Measurements from ENCODE around the gene EN2.
"Not testable (repeated sequence)": the region's sequence is repeated elsewhere in the genome, so short reads cannot be mapped to it uniquely, and the experiment has no call there.

The EN2 gene

DNA sequence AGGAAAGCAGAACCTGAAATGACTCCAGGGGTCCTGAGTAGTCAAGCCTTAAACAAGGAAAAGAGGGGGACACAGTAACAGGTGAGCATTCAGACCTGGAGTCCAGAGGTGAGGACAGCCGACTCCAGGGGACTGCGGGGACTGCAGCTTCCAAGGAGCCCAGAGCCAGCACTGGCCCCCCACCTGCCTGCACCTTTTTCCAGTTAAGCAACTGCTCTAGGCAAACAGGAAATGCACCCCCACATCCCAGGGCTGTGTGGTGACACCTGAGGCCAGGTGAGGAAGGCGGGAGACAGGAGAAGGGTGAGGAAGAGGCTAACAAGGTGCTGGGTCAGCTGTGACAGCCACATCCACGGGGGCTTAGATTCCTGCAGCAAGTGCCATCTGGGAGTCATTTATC is 20.1 kb upstream of the EN2 start:
- TF ChIP-seq, protein P1, sequence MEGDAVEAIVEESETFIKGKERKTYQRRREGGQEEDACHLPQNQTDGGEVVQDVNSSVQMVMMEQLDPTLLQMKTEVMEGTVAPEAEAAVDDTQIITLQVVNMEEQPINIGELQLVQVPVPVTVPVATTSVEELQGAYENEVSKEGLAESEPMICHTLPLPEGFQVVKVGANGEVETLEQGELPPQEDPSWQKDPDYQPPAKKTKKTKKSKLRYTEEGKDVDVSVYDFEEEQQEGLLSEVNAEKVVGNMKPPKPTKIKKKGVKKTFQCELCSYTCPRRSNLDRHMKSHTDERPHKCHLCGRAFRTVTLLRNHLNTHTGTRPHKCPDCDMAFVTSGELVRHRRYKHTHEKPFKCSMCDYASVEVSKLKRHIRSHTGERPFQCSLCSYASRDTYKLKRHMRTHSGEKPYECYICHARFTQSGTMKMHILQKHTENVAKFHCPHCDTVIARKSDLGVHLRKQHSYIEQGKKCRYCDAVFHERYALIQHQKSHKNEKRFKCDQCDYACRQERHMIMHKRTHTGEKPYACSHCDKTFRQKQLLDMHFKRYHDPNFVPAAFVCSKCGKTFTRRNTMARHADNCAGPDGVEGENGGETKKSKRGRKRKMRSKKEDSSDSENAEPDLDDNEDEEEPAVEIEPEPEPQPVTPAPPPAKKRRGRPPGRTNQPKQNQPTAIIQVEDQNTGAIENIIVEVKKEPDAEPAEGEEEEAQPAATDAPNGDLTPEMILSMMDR (IDR thresholded peaks at IDR 0.05; ENCODE audit: insufficient read depth, missing control alignments): no peak
- no peak for FAIRE-seq

DNA sequence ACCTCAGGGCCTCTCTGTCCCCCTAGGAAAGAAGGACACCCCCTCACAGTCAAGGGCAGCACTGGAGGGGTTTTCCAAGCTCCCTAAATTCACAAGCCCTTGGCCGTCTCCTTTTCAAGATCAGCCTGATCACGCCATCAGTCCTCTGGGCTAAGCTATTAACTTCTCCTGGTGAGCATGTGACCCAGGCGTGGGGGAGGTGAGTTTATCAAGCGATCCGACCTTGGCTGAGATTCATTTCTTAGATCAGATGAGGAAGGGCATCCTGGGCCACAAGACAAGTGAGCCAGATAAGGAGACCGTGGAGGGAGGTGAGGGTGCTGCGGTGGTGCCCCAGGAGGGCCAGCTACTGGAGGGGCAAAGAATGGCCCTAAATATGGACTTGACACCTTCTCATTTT is 19.2 kb upstream of the EN2 start:
- DNase-seq (ENCODE audit: insufficient read length, low spot score) (no peak), FAIRE-seq (no peak)
- TF ChIP-seq, protein P1 (IDR thresholded peaks at IDR 0.05; ENCODE audit: insufficient read depth, missing control alignments): no peak

More for the DNA sequence above, 20.1 kb upstream of the EN2 start:
- DNase-seq (ENCODE audit: insufficient read length, low spot score): no peak

DNA sequence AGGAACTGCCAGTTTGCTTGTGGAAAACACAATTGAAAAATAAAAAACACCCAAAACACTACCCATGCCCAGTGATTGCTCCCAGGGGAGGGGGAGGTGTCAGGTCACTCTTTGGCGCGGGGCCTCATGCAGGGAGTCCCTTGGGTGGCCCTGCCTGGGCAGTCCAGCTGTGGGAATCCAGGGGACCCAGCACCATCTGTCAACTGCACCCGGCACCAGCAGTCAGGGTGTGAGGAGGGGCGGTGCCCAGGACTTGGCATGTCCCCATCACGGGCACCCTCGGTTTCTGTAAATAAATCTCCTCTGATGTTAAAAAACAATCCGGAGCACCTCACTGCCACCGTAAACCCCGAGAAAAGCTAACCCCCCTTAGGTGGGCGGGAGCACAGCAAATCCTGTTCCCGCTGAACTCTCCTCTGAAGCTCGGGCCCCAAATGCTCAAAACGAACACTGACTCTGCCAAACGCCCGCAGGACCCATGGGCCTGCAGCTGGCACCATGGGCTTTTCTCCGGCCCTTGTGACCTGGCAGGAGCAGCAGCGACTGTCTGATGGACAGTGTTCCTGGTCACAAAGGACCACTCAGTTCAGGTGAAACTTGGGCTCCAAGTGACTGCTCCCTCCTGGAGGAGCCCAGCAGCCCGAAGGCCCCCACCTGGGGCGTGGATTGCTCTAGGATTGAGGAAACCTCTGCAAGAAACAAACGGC is 18.5 kb upstream of the EN2 start:
- no peak for DNase-seq (ENCODE audit: insufficient read length, low spot score)
- no peak for FAIRE-seq
- TF ChIP-seq, protein P1 (IDR thresholded peaks at IDR 0.05; ENCODE audit: insufficient read depth, missing control alignments): no peak

DNA sequence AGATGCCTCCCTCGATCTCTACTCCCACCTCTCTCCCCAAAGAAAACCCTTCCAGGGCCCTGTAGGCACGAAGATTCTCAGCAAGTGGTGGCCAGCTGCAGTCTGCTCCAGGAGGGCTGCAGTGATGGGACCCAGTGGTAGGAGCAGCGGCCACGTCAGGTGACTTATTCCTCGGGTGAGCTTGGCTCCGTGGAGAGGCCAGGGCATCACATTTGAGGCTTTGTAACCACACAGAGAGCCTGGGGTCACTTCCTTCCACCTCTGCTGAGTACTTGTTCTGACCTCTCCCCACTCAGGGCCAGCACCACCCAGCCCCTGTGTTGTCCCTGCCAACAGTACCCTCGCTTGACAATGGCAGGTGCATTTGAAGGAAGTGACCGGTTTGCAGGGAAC is 17.9 kb upstream of the EN2 start:
- DNase-seq (ENCODE audit: insufficient read length, low spot score) (no peak), FAIRE-seq (no peak)
- TF ChIP-seq, protein P1 (IDR thresholded peaks at IDR 0.05; ENCODE audit: insufficient read depth, missing control alignments): no peak

DNA sequence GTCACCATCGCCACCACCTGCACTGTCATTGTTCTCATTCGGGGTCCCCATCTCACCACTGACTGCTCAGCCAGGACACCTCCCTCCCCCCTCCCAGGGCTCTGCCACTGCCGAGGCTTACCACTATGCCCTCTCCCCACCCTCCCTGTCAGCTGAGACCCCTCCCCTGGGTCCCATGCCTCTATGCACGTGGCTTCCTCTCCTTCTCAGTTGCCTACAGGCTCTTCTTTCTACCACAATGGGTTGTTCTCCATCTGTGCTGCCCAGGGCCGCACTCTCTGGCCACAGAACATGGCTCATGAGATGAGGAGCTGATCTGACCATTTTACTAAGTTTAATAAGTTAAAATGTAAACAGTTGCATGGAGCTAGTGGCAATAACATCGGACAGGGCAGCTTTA is 16.1 kb upstream of the EN2 start:
- FAIRE-seq (no peak), DNase-seq (ENCODE audit: insufficient read length, low spot score) (no peak)
- TF ChIP-seq, protein P1 (IDR thresholded peaks at IDR 0.05; ENCODE audit: insufficient read depth, missing control alignments): no peak

DNA sequence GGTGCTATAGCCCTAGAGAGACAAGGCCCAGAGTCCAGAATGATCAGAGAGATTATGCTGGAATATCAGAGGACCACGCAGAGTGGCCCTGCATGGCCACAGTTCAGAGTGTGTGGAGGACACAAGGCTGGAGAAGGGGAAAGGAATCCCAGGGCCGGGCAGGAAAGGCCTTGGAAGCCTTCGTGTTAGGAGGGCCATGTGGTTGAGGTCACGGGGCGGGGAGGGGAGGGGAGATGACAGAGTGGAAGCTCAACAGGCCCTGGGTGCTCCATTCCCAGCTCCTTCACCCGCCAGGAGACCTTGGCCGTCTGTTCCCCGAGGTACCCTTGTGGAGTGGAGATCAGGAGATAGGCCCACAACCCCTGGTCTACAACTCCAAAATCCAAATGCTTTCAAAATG is 13.2 kb upstream of the EN2 start:
- TF ChIP-seq, protein P1 (IDR thresholded peaks at IDR 0.05; ENCODE audit: insufficient read depth, missing control alignments): no peak
- FAIRE-seq (no peak), DNase-seq (ENCODE audit: insufficient read length, low spot score) (no peak)

DNA sequence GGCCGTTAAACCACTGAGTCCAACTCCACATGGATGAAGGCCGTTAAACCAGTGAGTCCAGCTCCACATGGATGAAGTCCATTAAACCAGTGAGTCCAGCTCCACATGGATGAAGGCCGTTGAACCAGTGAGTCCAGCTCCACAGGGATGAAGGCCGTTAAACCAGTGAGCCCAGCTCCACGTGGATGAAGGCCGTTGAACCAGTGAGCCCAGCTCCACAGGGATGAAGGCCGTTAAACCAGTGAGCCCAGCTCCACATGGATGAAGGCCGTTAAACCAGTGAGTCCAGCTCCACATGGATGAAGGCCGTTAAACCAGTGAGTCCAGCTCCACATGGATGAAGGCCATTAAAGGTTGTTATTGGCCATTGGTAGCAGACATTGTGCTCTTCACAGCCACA is 12.3 kb upstream of the EN2 start:
- not testable (repeated sequence) for DNase-seq (ENCODE audit: insufficient read length, low spot score); FAIRE-seq

DNA sequence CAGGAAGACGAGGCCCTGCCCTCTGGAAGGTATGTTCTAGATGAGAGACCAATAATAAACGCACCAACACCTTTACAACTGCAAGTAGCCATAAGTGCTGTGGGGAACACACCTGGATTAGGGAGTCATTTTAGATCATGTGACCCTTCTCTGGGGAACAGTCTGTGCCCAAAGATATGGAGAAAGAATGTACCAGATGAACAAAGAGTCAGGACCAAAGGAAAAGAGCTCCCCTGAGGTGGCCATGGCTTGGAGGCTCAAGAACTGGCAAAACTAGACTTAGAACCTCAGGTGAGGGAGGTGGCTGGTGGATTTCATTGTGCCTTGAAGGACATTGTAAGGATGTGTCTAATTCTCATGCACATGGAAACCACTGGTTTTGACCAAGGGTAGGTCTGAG is 10.3 kb upstream of the EN2 start:
- TF ChIP-seq, protein P1 (IDR thresholded peaks at IDR 0.05; ENCODE audit: insufficient read depth, missing control alignments): no peak

More for the DNA sequence above, 10.3 kb upstream of the EN2 start:
- FAIRE-seq (no peak), DNase-seq (ENCODE audit: insufficient read length, low spot score) (no peak)

Measured in D721Med (cell line).